Vagina (tissue), 2 donors: ENCODE measurements around the gene FBLN1.
A peak's percentile ranks its signal among the peaks of the same experiment; 100 is the strongest.

ENCODE experiments used
- POLR2A ChIP-seq, 2 donors: fragments of 450-650 bp; IDR thresholded peaks; one replicate each; pipeline ENCODE4 v1.6.1; 2017; ENCODE audit warnings: antibody characterized with exemption in 2 of 2, mild to moderate bottlenecking in 2 of 2, moderate library complexity in 2 of 2
- POLR2AphosphoS5 ChIP-seq, 2 donors: sonication (generic); formaldehyde crosslinking; IDR thresholded peaks; one replicate each; pipeline ENCODE4 v1.9.0; 2017; ENCODE audit warnings: antibody characterized with exemption in 2 of 2, mild to moderate bottlenecking in 2 of 2, low read depth in 1 of 2; ENCODE audit not compliant: insufficient read depth in 1 of 2
- TF ChIP-seq, protein P1 (sequence below), 3 experiments: fragments of 450-650 bp in 2 of 3; fragments of 200-600 bp in 1 of 3; sonication (generic) in 1 of 3; IDR thresholded peaks; one replicate each; pipeline ENCODE4 v1.5.1; 2017 to 2019; ENCODE audit warnings: antibody characterized with exemption in 3 of 3, mild to moderate bottlenecking in 2 of 3, moderate library complexity in 2 of 3

DNA sequence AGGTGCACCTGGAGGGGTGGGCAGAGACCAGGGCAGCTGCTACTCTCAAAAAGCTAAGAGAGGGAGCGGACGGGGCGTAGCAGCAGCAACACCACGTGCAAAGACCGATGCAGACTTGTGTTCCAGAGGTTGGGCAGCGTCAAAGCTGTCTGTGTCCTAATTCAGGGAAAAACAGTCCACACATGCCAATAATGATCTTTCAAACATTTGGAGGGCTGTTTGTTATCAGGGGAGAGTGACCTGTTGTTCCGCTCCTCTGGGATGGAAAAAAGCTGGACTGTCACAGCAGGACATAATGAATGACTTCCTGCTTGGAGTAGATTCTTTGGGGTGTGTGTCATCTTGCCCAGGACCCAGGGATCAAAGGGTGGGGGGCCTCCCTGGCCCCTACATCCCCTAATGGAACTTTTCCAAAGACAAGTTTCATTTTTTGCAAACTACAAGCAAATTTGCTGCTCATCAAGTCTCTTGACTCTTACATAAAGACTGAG lies 6.2 kb upstream of the FBLN1 start:
- TF ChIP-seq POLR2AphosphoS5 (IDR thresholded peaks at IDR 0.05; ENCODE audit: insufficient read depth in 1 of 2, low read depth in 1 of 2) (peak in 1 of 2 donors; percentile 23), POLR2A (IDR thresholded peaks at IDR 0.05) (no peak)
- TF ChIP-seq, protein P1, sequence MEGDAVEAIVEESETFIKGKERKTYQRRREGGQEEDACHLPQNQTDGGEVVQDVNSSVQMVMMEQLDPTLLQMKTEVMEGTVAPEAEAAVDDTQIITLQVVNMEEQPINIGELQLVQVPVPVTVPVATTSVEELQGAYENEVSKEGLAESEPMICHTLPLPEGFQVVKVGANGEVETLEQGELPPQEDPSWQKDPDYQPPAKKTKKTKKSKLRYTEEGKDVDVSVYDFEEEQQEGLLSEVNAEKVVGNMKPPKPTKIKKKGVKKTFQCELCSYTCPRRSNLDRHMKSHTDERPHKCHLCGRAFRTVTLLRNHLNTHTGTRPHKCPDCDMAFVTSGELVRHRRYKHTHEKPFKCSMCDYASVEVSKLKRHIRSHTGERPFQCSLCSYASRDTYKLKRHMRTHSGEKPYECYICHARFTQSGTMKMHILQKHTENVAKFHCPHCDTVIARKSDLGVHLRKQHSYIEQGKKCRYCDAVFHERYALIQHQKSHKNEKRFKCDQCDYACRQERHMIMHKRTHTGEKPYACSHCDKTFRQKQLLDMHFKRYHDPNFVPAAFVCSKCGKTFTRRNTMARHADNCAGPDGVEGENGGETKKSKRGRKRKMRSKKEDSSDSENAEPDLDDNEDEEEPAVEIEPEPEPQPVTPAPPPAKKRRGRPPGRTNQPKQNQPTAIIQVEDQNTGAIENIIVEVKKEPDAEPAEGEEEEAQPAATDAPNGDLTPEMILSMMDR (IDR thresholded peaks at IDR 0.05), result no peak
